NOMO-1 treated with DMSO at 0.1 percent for 48 hours (cell line): Measurements from ENCODE around the gene RBM44.
"Not testable (repeated sequence)": the region's sequence is repeated elsewhere in the genome, so short reads cannot be mapped to it uniquely, and the experiment has no call there.

Source experiments
- DNase-seq: peaks from one replicate; lab custom pipeline; 2025; ENCODE audit not compliant: unreplicated experiment; lab: John Stamatoyannopoulos, UW

Gene RBM44

DNA sequence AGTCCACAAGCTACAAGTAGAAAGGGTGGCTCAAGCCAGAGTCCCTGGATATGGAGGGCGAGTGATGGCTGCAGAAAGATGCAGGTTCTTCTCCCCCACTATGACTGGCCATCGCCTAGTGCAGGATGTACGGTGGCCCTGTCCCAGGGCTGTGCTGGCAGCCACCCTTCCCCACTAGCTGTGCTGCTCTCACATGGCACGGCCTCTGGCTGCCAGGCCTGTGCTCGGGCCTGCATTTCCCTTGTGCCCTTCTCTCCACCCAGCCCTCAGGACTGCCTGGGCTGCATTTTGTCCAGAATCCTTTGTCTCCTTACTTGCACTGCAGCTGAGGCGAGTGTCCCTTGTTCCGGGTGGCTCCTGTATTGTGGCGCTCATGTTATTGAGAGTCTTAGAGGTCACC, 59.2 kb downstream of the RBM44 start:
- DNase-seq = no peak

- peak; percentile 72 for DNase-seq
These were observed 59.9 kb downstream of the RBM44 start for GRCh38 chr2:237858294-237859081.

DNA sequence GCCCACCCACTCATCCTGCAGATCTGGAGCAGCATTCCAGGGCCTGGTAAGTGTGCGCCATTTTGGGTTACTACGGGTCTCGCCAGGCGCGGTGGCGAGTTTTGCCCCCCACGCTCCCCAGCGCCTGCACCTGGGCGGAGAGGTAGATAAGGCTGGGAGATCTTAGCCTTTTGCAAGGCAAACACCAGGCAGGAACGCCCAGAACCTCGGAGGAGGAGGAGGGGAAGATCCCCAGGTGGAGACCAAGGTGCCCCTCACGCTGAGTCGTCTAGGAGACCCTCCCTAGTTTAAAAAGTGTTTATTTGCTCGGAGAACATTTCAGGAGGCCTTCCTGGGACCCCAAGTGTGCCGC, 60.5 kb downstream of the RBM44 start:
- DNase-seq = no peak

- DNase-seq = no peak
These were observed 61.1 kb downstream of the RBM44 start, which contains the start of gene RAMP1 for GRCh38 chr2:237859533-237860272. RAMP1 (plus strand) TSS chr2:237859623; CDS start chr2:237859676, 53 bp downstream.

- peak; percentile 15 for DNase-seq
These were observed 61.8 kb downstream of the RBM44 start for GRCh38 chr2:237860273-237860935.

GRCh38 chr2:237861875-237862527, 63.4 kb downstream of the RBM44 start:
- no peak for DNase-seq

- DNase-seq = no peak
These were observed 63.9 kb downstream of the RBM44 start for GRCh38 chr2:237862528-237862895.

DNA sequence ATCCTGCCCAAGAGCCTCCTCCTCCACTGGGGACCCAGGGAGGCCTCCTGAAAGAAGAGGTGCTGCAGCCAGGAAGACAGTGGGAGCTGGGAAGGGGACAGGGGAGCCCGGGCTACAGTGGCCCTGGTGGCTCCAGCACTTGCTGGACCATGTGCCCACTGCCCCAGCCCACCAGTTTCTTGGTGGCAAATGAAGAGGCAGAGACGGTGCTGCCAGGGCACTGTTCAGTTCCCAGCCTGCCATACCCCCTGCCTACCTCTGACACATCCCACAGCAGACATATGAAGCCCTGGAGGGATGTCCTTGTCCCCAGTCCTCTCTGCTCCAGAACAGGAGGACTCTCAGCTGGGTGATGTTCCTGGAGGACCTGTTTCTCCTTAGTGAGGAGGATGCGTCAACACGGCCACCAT, 64.5 kb downstream of the RBM44 start:
- DNase-seq = no peak

GRCh38 chr2:237863689-237864443, 65.3 kb downstream of the RBM44 start:
- no peak for DNase-seq

- no peak for DNase-seq
These were observed 65.9 kb downstream of the RBM44 start for GRCh38 chr2:237864444-237864931.

DNA sequence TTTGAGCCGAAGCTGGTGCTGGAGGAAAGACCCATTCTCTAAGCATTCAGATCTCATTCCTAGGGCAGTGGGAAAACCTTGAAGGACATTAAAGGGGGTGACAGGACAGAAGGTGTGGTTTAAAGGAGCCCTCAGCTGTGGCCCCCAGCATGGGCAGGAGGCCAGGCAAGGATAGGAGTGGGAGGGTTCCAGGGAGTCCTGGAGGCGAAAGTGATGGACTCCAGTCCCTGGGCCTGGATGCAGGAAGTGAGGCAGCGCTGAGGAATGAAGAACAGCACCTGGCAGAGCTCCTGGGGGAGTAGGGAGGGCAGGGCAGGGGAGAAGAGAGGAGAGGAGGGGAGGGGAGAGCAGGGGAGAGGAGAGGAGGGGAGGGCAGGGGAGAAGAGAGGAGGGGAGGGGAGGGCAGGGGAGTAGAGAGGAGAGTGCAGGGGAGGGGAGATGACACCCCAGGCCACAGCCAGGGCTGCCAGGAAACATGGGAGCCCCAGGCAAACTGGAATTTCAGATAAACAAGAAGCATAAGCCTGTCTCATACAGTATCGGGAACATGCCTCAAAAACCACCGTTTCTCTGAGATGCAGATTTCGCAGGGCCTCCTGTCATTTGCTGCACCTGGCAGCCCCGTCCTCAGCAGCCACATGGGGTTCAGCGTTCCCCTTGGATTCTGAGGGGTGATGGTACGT, 66.5 kb downstream of the RBM44 start:
- DNase-seq = no peak

DNA sequence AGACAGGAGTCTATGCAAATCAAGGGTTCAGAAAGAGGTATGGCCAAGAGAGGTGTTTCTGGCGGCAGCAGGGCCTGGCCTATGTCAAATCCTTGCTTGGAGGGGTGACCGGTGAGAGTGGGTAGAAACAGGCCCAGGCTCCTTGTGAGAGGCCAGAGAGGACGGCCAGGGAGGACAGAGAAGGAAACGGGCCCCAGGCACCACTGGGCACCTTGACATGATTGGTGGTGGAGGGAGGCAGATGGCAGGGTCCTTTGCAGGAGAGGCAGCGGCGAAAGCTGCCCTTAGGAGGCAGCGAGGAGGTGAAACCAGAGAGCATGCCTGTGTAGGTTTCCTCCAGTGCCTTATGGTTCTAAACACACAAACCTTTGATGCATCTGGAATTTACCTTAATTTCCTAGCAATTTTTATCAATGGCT, 67.1 kb downstream of the RBM44 start:
- no peak for DNase-seq

DNA sequence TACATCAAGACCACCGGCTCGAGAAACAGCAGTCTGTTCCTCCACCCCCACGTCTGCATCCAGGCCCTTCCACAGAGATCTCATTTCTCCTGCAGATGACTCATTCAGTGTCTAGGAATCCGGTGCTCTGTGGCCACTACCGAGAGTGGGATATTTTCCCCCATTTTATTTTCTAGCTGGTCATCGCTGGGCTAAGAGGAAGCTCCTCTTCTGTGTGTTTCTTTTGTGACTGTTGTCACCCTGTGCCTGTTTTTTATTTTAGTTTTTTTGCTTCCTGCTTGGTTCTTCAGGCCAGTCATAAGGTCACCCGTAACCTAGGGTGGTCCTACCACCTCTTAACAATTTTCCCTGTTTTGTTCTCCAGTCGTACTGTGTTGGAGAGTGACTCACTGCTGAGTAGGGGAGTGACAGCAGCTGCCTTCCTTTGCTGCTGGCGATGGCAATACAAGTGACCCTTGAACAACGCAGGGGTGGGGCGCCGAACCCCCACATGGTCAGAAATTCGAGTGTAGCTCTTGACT, 67.6 kb downstream of the RBM44 start:
- no peak for DNase-seq

GRCh38 chr2:237867465-237867864, 68.9 kb downstream of the RBM44 start:
- no peak for DNase-seq

DNA sequence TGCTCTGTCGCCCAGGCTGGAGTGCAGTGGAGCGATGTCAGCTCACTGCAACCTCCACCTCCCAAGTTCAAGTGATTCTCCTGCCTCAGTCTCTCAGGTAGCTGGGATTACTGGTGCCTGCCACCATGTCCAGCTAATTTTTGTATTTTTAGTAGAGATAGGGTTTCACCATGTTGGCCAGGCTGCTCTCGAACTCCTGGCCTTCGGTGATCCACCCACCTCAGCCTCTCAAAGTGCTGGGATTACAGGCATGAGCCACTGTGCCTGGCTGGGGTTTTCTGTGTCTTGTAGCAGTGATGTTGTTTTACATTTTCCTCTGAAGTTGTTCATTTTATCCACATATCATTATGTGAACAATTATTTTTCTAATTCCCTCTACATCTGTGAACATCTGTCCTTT, 69.5 kb downstream of the RBM44 start:
- not testable (repeated sequence) for DNase-seq

GRCh38 chr2:237868631-237869342, 70.2 kb downstream of the RBM44 start:
- no peak for DNase-seq

DNA sequence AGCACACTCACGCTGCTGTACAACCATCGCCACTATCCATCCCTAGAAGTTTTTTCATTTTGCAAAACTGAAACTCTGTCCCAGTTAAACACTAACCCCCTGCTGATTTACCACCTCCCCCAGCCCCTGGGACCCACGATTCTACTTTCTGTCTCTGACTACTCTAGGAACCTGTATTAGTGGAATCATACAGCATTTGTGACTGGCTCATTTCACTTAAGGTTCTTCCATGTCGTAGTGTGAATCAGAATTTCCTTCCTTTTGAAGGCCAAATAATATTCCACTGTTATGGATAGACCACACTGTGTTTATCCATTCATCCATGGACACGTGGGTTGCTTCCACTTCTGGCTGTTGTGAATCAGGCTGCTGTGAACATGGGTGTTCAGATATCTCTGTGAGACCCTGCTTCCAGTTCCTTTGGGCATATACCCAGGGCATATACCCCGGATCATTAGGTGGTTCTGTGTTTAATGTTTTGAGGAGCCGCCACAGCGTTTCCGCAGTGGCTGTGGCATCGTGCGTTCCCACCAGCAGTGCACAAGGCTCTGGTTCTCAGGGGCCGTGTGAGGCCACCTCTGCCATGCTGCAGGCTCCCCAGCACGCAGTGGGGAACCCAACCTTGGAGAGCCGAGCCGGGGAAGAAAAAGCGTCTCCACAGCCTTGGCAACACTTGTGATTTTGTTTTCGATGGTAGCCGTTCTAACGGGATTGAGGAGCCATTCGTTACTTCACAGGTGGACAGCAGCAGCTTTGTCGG, 70.9 kb downstream of the RBM44 start:
- no peak for DNase-seq

DNA sequence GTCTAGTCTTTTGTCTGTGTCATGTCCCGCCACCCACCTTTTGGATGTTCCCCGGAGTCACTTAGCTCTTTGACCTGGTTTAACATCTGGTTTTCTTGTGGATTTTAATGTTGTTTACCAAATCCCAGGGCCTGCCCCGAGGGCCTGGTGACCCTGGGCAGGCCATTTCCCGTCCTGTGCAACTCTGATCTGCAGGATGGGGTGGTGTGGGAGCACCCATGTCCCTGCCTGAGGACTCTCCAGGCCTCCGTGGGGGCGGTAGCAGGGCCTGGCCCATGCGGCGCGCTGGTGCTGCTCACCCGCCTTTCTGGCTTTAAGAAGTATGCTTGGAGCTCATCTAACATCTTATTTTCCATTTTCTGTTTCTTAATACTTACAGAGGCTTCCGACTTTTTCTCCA, 71.5 kb downstream of the RBM44 start:
- no peak for DNase-seq
